Measurements from ENCODE around the gene PADI6.
"Not testable (repeated sequence)": the region's sequence is repeated elsewhere in the genome, so short reads cannot be mapped to it uniquely, and the experiment has no call there.

PADI6 gene

GRCh38 chr1:17405898-17406759, 34.1 kb downstream of the PADI6 start:
- DNase-seq: peak in 1 of 2 experiments; percentile 13

GRCh38 chr1:17406760-17407475, 34.9 kb downstream of the PADI6 start:
- DNase-seq: not testable (repeated sequence)

GRCh38 chr1:17407786-17408514, 36.0 kb downstream of the PADI6 start:
- not testable (repeated sequence) for DNase-seq

- no peak for DNase-seq
Measured at GRCh38 chr1:17409391-17409811, 37.4 kb downstream of the PADI6 start.

GRCh38 chr1:17412093-17412870, 40.3 kb downstream of the PADI6 start:
- no peak for DNase-seq

- DNase-seq: no peak
Measured at GRCh38 chr1:17414022-17414421, 42.0 kb downstream of the PADI6 start.

GRCh38 chr1:17416389-17416788, 44.4 kb downstream of the PADI6 start:
- no peak for DNase-seq

GRCh38 chr1:17419626-17420328, 47.8 kb downstream of the PADI6 start:
- peak; percentile 52 to 55 for DNase-seq

GRCh38 chr1:17420391-17420918, 48.5 kb downstream of the PADI6 start:
- DNase-seq: no peak

GRCh38 chr1:17422461-17422860, 50.5 kb downstream of the PADI6 start:
- no peak for DNase-seq

GRCh38 chr1:17423781-17424245, 51.8 kb downstream of the PADI6 start:
- no peak for DNase-seq

GRCh38 chr1:17425806-17426600, 54.0 kb downstream of the PADI6 start:
- DNase-seq: no peak

- DNase-seq: no peak
Measured at GRCh38 chr1:17427696-17428660, 56.0 kb downstream of the PADI6 start.

- DNase-seq: no peak
Measured at GRCh38 chr1:17429183-17429582, 57.2 kb downstream of the PADI6 start.

- DNase-seq: no peak
Measured at GRCh38 chr1:17432412-17432811, 60.4 kb downstream of the PADI6 start.

GRCh38 chr1:17433261-17433660, 61.3 kb downstream of the PADI6 start:
- DNase-seq: no peak

- DNase-seq: no peak
Measured at GRCh38 chr1:17434016-17434415, 62.0 kb downstream of the PADI6 start.

GRCh38 chr1:17434601-17435000, 62.6 kb downstream of the PADI6 start:
- DNase-seq: no peak

All from activated CD4-positive, alpha-beta T cell treated with anti-CD3 and anti-CD28 coated beads, Interleukin-2, amount 50 U/mL, for 4 hours (primary cell).